C4-2B (cell line): Measurements from ENCODE around the gene ROGDI.

Experiments used
- CTCF ChIP-seq: fragments of 450-650 bp; conservative IDR thresholded peaks from 2 replicates; pipeline ENCODE4 v1.5.1; 2017; ENCODE audit warnings: mild to moderate bottlenecking
- ZFX ChIP-seq: fragments of 450-650 bp; IDR thresholded peaks from 2 replicates; pipeline ENCODE4 v1.6.1; 2017

DNA sequence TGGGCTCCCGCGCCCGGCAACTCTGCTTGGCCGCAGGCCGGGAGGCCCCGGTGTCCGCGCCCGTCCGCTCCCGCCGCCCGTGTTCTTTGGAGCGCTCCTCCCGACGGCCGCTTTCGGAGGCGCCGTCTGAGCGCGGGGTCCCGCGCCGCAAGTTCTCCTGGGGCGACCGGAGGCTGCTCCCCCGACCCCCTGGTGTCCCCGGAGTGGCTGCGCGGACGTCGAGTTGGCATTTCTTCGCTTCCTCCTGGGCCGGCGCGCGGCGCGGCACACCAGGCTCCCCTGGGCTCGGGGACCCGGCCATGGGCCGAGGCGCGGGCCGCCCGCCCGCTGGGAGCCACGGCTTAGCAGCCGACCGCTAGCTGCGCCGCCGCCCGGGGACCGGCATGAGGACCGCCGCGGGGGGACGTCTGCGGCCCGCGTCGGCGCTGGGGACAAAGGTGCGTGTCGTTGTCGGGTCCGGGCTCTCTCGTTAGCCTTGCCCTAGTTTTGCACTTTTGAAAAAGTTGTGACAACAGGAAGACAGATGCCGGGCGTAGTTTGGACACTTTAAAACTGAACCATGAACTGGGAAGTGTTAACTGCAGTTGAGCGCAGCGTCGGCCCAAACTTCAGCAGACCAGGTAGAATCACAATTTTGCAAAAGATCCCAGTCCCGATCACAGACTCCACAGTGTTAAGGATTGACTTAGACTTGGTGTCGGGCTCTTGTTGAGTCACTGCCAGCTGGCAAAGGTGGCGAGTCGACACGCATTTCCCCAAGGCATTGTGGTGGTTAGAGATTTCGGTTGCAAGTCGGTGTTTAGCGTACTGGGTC, 45.5 kb upstream of the ROGDI start:
- TF ChIP-seq CTCF = no peak
- TF ChIP-seq ZFX = peak; percentile 77
